K562 (cell line): ENCODE measurements around the gene REEP2. TPM values are rescaled to one million over a fixed set of nuclear protein-coding genes. Genes with fewer than 3 reads are reported as not detected.

Experiments
- ARHGAP35 ChIP-seq: fragments of 450-650 bp; IDR thresholded peaks from 2 replicates; pipeline ENCODE4 v1.6.1; 2018; ENCODE audit not compliant: partially characterized antibody
- CBX5 ChIP-seq: IDR thresholded peaks from 2 replicates; pipeline ENCODE4 v1.6.1; 2014; ENCODE audit warnings: low read depth, borderline replicate concordance
- NBN ChIP-seq: fragments of 450-650 bp; IDR thresholded peaks from 2 replicates; pipeline ENCODE4 v1.6.1; 2016; ENCODE audit warnings: low read depth, mild to moderate bottlenecking
- SIRT6 ChIP-seq: IDR thresholded peaks from one replicate; pipeline ENCODE4 v1.6.1; 2012; ENCODE audit warnings: low read depth, mild to moderate bottlenecking, control low read depth, inconsistent platforms, low read length, moderate library complexity
- SRSF1 ChIP-seq: fragments of 200-400 bp; formaldehyde crosslinking; IDR thresholded peaks from 2 replicates; pipeline ENCODE4 v1.6.1; 2017; ENCODE audit warnings: mild to moderate bottlenecking, low read depth, low read length, moderate library complexity
- SUPT5H ChIP-seq: fragments of 450-650 bp; IDR thresholded peaks from 2 replicates; pipeline ENCODE4 v1.6.1; 2016
- TAF1 ChIP-seq: IDR thresholded peaks from 2 replicates; pipeline ENCODE4 v1.6.1; 2011; ENCODE audit warnings: mild to moderate bottlenecking, low read length, moderate library complexity; ENCODE audit not compliant: insufficient read depth, control insufficient read depth, severe bottlenecking; ENCODE audit errors: extremely low read depth
- TAF15 ChIP-seq: fragments of 200-400 bp; formaldehyde crosslinking; IDR thresholded peaks from 2 replicates; pipeline ENCODE4 v1.6.1; 2017; ENCODE audit warnings: mild to moderate bottlenecking, low read depth, low read length, moderate library complexity
- polyA plus RNA-seq, 8 experiments: library from polyadenylated mRNA; depleted of rRNA in 4 of 8; stranded (reverse) in 5 of 8; unstranded in 3 of 8; fragments of >200 nt; fragmentation: Nextera tagmentation in 2 of 8; fragmentation: Illumina TruSeq in 1 of 8; extraction: Ambion mirVana in 2 of 8; extraction: Trizol in 1 of 8; gene quantifications; 2 replicates each; pipeline versions ENCODE4 v1.2.1 to v1.2.3, GENCODE V29; 2011 to 2014; ENCODE audit warnings: inconsistent platforms in 1 of 8, missing spikeins in 1 of 8
- total RNA-seq, 7 experiments: library from RNA; depleted of rRNA in 6 of 7; stranded (reverse); fragments of >200 nt in 6 of 7; fragmentation: Illumina TruSeq in 2 of 7; extraction: Trizol in 2 of 7; gene quantifications; 2 replicates each; pipeline versions ENCODE4 v1.2.1 to v1.2.3, GENCODE V29; 2011 to 2021; ENCODE audit warnings: low replicate concordance in 1 of 7
- TF ChIP-seq, protein P1 (sequence below): fragments of 250-450 bp; sonication (Bioruptor Pico); IDR thresholded peaks from 2 replicates; pipeline ENCODE4 v1.8.0; 2021; ENCODE audit warnings: moderate library complexity, mild to moderate bottlenecking, inconsistent platforms
- TF ChIP-seq, protein P2 (sequence below): IDR thresholded peaks from 2 replicates; pipeline ENCODE4 v1.6.1; 2016; ENCODE audit warnings: missing genetic modification characterization, missing compliant biosample characterization
- TF ChIP-seq, protein P3 (sequence below): sonication (generic); formaldehyde crosslinking; IDR thresholded peaks from 2 replicates; pipeline ENCODE4 v1.4.0; 2020; ENCODE audit warnings: mild to moderate bottlenecking, missing genetic modification reagents
- TF ChIP-seq, protein P4 (sequence below): fragments of 250-450 bp; sonication (Bioruptor Pico); IDR thresholded peaks from 2 replicates; pipeline ENCODE4 v1.5.0; 2020; ENCODE audit warnings: mild to moderate bottlenecking
- TF ChIP-seq, protein P5 (sequence below): IDR thresholded peaks from 2 replicates; pipeline ENCODE4 v1.6.1; 2011; ENCODE audit warnings: borderline replicate concordance, low read depth, mild to moderate bottlenecking, moderate library complexity, low read length; ENCODE audit not compliant: insufficient read depth, poor library complexity, severe bottlenecking
- TF ChIP-seq, protein P6 (sequence below), 2 experiments: fragments of 450-650 bp in 1 of 2; sonication (generic) in 1 of 2; formaldehyde crosslinking in 1 of 2; IDR thresholded peaks in 1 of 2; conservative IDR thresholded peaks in 1 of 2; 2 replicates each; pipeline versions ENCODE4 v1.6.1 to v1.8.1; 2016 to 2023; ENCODE audit warnings: mild to moderate bottlenecking in 2 of 2, moderate library complexity in 2 of 2, inconsistent platforms in 1 of 2, missing genetic modification reagents in 1 of 2

The REEP2 gene
- total and polyA plus RNA-seq, 9 of the 15 experiments (the other 6 are each of a cell fraction or from before 2014, with no cell fraction given): 0.03 to 1.1 (median 0.12) TPM; not detected in 1

DNA sequence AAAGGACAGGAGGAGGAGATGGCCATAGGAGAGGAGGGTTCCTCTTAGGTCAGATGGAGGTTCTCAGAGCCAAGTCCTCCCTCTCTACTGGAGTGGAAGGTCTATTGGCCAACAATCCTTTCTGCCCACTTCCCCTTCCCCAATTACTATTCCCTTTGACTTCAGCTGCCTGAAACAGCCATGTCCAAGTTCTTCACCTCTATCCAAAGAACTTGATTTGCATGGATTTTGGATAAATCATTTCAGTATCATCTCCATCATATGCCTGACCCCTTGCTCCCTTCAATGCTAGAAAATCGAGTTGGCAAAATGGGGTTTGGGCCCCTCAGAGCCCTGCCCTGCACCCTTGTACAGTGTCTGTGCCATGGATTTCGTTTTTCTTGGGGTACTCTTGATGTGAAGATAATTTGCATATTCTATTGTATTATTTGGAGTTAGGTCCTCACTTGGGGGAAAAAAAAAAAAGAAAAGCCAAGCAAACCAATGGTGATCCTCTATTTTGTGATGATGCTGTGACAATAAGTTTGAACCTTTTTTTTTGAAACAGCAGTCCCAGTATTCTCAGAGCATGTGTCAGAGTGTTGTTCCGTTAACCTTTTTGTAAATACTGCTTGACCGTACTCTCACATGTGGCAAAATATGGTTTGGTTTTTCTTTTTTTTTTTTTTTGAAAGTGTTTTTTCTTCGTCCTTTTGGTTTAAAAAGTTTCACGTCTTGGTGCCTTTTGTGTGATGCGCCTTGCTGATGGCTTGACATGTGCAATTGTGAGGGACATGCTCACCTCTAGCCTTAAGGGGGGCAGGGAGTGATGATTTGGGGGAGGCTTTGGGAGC is 29.5 kb downstream of the REEP2 start (continued):
- TF ChIP-seq ARHGAP35: peak; percentile 67
- TF ChIP-seq SUPT5H: peak; percentile 70
- peak; percentile 67; the same call in 1 of the 2 replicates for TF ChIP-seq NBN
- peak; percentile 41; the same call in 1 of the 2 replicates for TF ChIP-seq TAF15
- TF ChIP-seq, protein P1, sequence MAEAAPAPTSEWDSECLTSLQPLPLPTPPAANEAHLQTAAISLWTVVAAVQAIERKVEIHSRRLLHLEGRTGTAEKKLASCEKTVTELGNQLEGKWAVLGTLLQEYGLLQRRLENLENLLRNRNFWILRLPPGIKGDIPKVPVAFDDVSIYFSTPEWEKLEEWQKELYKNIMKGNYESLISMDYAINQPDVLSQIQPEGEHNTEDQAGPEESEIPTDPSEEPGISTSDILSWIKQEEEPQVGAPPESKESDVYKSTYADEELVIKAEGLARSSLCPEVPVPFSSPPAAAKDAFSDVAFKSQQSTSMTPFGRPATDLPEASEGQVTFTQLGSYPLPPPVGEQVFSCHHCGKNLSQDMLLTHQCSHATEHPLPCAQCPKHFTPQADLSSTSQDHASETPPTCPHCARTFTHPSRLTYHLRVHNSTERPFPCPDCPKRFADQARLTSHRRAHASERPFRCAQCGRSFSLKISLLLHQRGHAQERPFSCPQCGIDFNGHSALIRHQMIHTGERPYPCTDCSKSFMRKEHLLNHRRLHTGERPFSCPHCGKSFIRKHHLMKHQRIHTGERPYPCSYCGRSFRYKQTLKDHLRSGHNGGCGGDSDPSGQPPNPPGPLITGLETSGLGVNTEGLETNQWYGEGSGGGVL: no peak
- TF ChIP-seq, protein P2, sequence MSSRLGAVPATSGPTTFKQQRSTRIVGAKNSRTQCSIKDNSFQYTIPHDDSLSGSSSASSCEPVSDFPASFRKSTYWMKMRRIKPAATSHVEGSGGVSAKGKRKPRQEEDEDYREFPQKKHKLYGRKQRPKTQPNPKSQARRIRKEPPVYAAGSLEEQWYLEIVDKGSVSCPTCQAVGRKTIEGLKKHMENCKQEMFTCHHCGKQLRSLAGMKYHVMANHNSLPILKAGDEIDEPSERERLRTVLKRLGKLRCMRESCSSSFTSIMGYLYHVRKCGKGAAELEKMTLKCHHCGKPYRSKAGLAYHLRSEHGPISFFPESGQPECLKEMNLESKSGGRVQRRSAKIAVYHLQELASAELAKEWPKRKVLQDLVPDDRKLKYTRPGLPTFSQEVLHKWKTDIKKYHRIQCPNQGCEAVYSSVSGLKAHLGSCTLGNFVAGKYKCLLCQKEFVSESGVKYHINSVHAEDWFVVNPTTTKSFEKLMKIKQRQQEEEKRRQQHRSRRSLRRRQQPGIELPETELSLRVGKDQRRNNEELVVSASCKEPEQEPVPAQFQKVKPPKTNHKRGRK: no peak
- TF ChIP-seq SRSF1: no peak
- TF ChIP-seq, protein P3, sequence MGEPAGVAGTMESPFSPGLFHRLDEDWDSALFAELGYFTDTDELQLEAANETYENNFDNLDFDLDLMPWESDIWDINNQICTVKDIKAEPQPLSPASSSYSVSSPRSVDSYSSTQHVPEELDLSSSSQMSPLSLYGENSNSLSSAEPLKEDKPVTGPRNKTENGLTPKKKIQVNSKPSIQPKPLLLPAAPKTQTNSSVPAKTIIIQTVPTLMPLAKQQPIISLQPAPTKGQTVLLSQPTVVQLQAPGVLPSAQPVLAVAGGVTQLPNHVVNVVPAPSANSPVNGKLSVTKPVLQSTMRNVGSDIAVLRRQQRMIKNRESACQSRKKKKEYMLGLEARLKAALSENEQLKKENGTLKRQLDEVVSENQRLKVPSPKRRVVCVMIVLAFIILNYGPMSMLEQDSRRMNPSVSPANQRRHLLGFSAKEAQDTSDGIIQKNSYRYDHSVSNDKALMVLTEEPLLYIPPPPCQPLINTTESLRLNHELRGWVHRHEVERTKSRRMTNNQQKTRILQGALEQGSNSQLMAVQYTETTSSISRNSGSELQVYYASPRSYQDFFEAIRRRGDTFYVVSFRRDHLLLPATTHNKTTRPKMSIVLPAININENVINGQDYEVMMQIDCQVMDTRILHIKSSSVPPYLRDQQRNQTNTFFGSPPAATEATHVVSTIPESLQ (CRISPR knock-in tag): no peak
- no peak for TF ChIP-seq CBX5
- TF ChIP-seq, protein P4, sequence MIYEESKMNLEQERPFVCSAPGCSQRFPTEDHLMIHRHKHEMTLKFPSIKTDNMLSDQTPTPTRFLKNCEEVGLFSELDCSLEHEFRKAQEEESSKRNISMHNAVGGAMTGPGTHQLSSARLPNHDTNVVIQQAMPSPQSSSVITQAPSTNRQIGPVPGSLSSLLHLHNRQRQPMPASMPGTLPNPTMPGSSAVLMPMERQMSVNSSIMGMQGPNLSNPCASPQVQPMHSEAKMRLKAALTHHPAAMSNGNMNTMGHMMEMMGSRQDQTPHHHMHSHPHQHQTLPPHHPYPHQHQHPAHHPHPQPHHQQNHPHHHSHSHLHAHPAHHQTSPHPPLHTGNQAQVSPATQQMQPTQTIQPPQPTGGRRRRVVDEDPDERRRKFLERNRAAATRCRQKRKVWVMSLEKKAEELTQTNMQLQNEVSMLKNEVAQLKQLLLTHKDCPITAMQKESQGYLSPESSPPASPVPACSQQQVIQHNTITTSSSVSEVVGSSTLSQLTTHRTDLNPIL (CRISPR knock-in tag): no peak
- peak; percentile 55 for TF ChIP-seq TAF1
- TF ChIP-seq, protein P5, sequence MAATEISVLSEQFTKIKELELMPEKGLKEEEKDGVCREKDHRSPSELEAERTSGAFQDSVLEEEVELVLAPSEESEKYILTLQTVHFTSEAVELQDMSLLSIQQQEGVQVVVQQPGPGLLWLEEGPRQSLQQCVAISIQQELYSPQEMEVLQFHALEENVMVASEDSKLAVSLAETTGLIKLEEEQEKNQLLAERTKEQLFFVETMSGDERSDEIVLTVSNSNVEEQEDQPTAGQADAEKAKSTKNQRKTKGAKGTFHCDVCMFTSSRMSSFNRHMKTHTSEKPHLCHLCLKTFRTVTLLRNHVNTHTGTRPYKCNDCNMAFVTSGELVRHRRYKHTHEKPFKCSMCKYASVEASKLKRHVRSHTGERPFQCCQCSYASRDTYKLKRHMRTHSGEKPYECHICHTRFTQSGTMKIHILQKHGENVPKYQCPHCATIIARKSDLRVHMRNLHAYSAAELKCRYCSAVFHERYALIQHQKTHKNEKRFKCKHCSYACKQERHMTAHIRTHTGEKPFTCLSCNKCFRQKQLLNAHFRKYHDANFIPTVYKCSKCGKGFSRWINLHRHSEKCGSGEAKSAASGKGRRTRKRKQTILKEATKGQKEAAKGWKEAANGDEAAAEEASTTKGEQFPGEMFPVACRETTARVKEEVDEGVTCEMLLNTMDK: no peak
- TF ChIP-seq, protein P6, sequence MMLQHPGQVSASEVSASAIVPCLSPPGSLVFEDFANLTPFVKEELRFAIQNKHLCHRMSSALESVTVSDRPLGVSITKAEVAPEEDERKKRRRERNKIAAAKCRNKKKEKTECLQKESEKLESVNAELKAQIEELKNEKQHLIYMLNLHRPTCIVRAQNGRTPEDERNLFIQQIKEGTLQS (IDR thresholded peaks at IDR 0.05): no peak
- TF ChIP-seq, protein P6 (CRISPR knock-in tag; conservative IDR thresholded peaks at IDR 0.05): 0 out of 2 replicates have a peak, but pooled peaks have one; percentile 41
- peak; percentile 42 for TF ChIP-seq SIRT6
